ENCODE measurements around the gene FNDC4. TPM values are rescaled to one million over a fixed set of nuclear protein-coding genes. Genes with fewer than 3 reads are reported as not detected.

FNDC4 gene
- total RNA-seq, 2 experiments from 2014 or later = not detected

DNA sequence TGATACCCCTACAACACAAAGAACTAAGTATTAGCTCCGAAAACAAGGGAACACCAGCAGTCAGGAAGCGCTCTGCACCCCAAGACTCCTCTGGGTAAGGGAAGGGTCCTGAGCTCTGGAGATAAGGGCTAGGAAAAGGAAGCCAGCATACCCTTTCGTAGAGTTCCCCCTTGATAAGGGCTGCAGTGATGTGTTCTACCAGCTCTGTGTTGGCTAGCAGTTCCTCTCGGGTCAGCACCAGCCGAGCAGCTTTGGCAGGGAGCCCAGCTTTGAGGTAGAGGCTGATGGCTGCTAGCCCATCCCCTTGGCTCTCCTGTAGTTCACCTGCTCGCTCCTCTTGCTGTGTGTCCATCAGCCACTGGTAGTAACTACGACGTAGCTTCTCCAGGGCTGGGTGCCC, 33.9 kb downstream of the FNDC4 start:
- Mint-ChIP-seq H3K27me3 (no peaks in the 10 kb centered on the region), H3K27ac (no peak overlapping the region), H3K9me3 (no peaks in the 10 kb centered on the region), H3K4me3 (no peak overlapping the region), H3K4me1 (ENCODE audit: low read depth) (no peaks in the 10 kb centered on the region), H3K36me3 (ENCODE audit: low read depth) (peaks cover 14% of the 10 kb centered on the region)
- Histone ChIP-seq H3K36me3 (ENCODE audit: insufficient read depth, low read length) (peaks cover 13% of the 10 kb centered on the region), H3K27ac (ENCODE audit: low read depth in 1 of 2, low read length in 2 of 2) (no peak overlapping the region), H3K4me3 (ENCODE audit: low read length) (no peak overlapping the region), H3K27me3 (ENCODE audit: control insufficient read depth in 1 of 2, insufficient read depth in 2 of 2, low read length in 2 of 2) (no peaks in the 10 kb centered on the region), H3K9me3 (ENCODE audit: control insufficient read depth in 1 of 2, insufficient read depth in 1 of 2, low read length in 2 of 2) (no peaks in the 10 kb centered on the region), H3K4me1 (ENCODE audit: insufficient read depth, low read length) (no peaks in the 10 kb centered on the region)
- DNase-seq (no peak), ATAC-seq (ENCODE audit: poor library complexity) (no peak)
- TF ChIP-seq CTCF (IDR thresholded peaks at IDR 0.05) = no peak
- CTCF ChIA-PET = no interaction called here
- intact Hi-C loops (cut with DNase I, micrococcal nuclease) = no loop called here
- POLR2A ChIA-PET = no interaction called here

GRCh38 chr2:27453968-27454367, 41.0 kb downstream of the FNDC4 start:
- Histone ChIP-seq H3K9me3 (ENCODE audit: control insufficient read depth in 1 of 2, insufficient read depth in 1 of 2, low read length in 2 of 2) (no peaks in the 10 kb centered on the region), H3K27ac (ENCODE audit: low read depth in 1 of 2, low read length in 2 of 2) (no peak overlapping the region), H3K36me3 (ENCODE audit: insufficient read depth, low read length) (peaks cover 16% of the 10 kb centered on the region), H3K4me1 (ENCODE audit: insufficient read depth, low read length) (no peaks in the 10 kb centered on the region), H3K27me3 (ENCODE audit: control insufficient read depth in 1 of 2, insufficient read depth in 2 of 2, low read length in 2 of 2) (no peaks in the 10 kb centered on the region), H3K4me3 (ENCODE audit: low read length) (no peak overlapping the region)
- DNase-seq (no peak), ATAC-seq (ENCODE audit: poor library complexity) (no peak)
- Mint-ChIP-seq H3K9me3 (no peaks in the 10 kb centered on the region), H3K27ac (no peak overlapping the region), H3K4me1 (ENCODE audit: low read depth) (no peaks in the 10 kb centered on the region), H3K27me3 (no peaks in the 10 kb centered on the region), H3K4me3 (no peak overlapping the region), H3K36me3 (ENCODE audit: low read depth) (peaks cover 54% of the 10 kb centered on the region)
- CTCF ChIA-PET = no interaction called here
- TF ChIP-seq CTCF (IDR thresholded peaks at IDR 0.05) = no peak
- intact Hi-C loops (cut with DNase I, micrococcal nuclease) = no loop called here
- POLR2A ChIA-PET = no interaction called here

DNA sequence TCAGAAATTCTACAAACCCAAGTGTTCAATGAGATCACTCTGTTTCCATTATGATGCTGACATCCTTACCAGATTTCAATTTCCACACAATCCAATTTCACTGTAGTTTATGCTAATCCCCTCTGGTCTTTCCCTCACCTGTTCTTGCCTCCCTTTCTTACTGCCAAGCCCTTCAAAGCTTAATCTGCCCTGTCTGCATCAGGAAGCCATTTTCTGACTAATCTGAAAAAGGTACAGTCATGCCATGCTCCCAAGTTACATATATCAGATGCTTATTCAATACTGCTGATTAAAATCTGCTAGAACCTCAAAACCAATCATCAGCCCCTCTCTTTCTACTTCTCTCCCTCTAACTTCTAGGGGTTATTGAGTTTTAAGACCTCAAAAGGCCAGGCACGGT, 43.9 kb downstream of the FNDC4 start:
- TF ChIP-seq CTCF (IDR thresholded peaks at IDR 0.05) = no peak
- H3K27ac ChIP-seq (ENCODE audit: low read depth in 1 of 2, low read length in 2 of 2) = no peak overlapping the region
- H3K27me3 ChIP-seq (ENCODE audit: control insufficient read depth in 1 of 2, insufficient read depth in 2 of 2, low read length in 2 of 2) = no peaks in the 10 kb centered on the region
- H3K4me3 Mint-ChIP-seq = no peak overlapping the region
- ChIA-PET POLR2A (no interaction called here), CTCF (interaction anchor here (0.6 kb wide), 1 partner anchor 14 kb away, joined by 3 read pairs; no protein-coding TSS in a partner anchor)
- no peak overlapping the region for H3K27ac Mint-ChIP-seq
- H3K4me1 ChIP-seq (ENCODE audit: insufficient read depth, low read length) = peaks cover 4% of the 10 kb centered on the region
- peaks cover 2% of the 10 kb centered on the region for H3K4me1 Mint-ChIP-seq (ENCODE audit: low read depth)
- peaks cover 65% of the 10 kb centered on the region for H3K36me3 Mint-ChIP-seq (ENCODE audit: low read depth)
- DNase-seq (no peak), ATAC-seq (ENCODE audit: poor library complexity) (no peak)
- H3K9me3 Mint-ChIP-seq = no peaks in the 10 kb centered on the region
- no peaks in the 10 kb centered on the region for H3K27me3 Mint-ChIP-seq
- H3K36me3 ChIP-seq (ENCODE audit: insufficient read depth, low read length) = peaks cover 11% of the 10 kb centered on the region
- no peaks in the 10 kb centered on the region for H3K9me3 ChIP-seq (ENCODE audit: control insufficient read depth in 1 of 2, insufficient read depth in 1 of 2, low read length in 2 of 2)
- no peak overlapping the region for H3K4me3 ChIP-seq (ENCODE audit: low read length)
- intact Hi-C loops (cut with DNase I, micrococcal nuclease) = no loop called here

Measured in CD4-positive, alpha-beta T cell (primary cell).